IPS-11a (cell line): Measurements from ENCODE around the gene ZCCHC9.

Experiments
- H3K4me3 ChIP-seq: one replicate; pipeline ENCODE4 v1.5.1; 2013; ENCODE audit warnings: low read depth, low read length, control low read depth

Gene ZCCHC9

GRCh38 chr5:81354093-81354492 is 52.7 kb downstream of the ZCCHC9 start:
- H3K4me3 ChIP-seq: no peak overlapping the region

GRCh38 chr5:81355291-81356251 is 54.2 kb downstream of the ZCCHC9 start:
- H3K4me3 ChIP-seq: no peak overlapping the region

GRCh38 chr5:81359108-81359507 is 57.7 kb downstream of the ZCCHC9 start:
- no peak overlapping the region for H3K4me3 ChIP-seq

- H3K4me3 ChIP-seq: no peak overlapping the region
Measured at GRCh38 chr5:81359881-81360280, 58.5 kb downstream of the ZCCHC9 start.

GRCh38 chr5:81360640-81361039 is 59.3 kb downstream of the ZCCHC9 start:
- no peak overlapping the region for H3K4me3 ChIP-seq

- H3K4me3 ChIP-seq: no peak overlapping the region
Measured at GRCh38 chr5:81361600-81361999, 60.2 kb downstream of the ZCCHC9 start.
